Skeletal muscle tissue (tissue), 4 donors: Measurements from ENCODE around the gene MYBPC2. TPM values are rescaled to one million over a fixed set of nuclear protein-coding genes. Genes with fewer than 3 reads are reported as not detected.
"Not testable (repeated sequence)": the region's sequence is repeated elsewhere in the genome, so short reads cannot be mapped to it uniquely, and the experiment has no call there.

Experiments
- H3K27ac ChIP-seq: one replicate; pipeline ENCODE4 v1.7.0; 2013; ENCODE audit warnings: mild to moderate bottlenecking, low read depth, low read length, inconsistent platforms
- H3K27me3 ChIP-seq, 3 donors: one replicate each; pipeline ENCODE4 v1.7.0; 2013; ENCODE audit warnings: low read length in 3 of 3; ENCODE audit not compliant: control insufficient read depth in 3 of 3, insufficient read depth in 3 of 3
- H3K36me3 ChIP-seq, 3 donors: one replicate each; pipeline ENCODE4 v1.7.0; 2013; ENCODE audit warnings: low read length in 3 of 3; ENCODE audit not compliant: control insufficient read depth in 3 of 3, insufficient read depth in 3 of 3
- H3K4me1 ChIP-seq, 3 donors: one replicate each; pipeline ENCODE4 v1.7.0; 2013; ENCODE audit warnings: low read length in 3 of 3, mild to moderate bottlenecking in 3 of 3; ENCODE audit not compliant: control insufficient read depth in 3 of 3, insufficient read depth in 3 of 3
- H3K4me3 ChIP-seq, 3 donors: one replicate each; pipeline ENCODE4 v1.7.0; 2013; ENCODE audit warnings: low read length in 3 of 3
- H3K9ac ChIP-seq, 3 donors: one replicate each; pipeline ENCODE4 v1.7.0; 2013; ENCODE audit warnings: low read length in 3 of 3, mild to moderate bottlenecking in 3 of 3, moderate library complexity in 2 of 3, low read depth in 1 of 3
- H3K9me3 ChIP-seq, 3 donors: one replicate each; pipeline ENCODE4 v1.7.0; 2013; ENCODE audit warnings: low read length in 3 of 3; ENCODE audit not compliant: control insufficient read depth in 3 of 3
- total RNA-seq: library from RNA; depleted of rRNA; stranded (reverse); fragments of >200 nt; gene quantifications from one replicate; pipeline ENCODE4 v1.2.3, GENCODE V29; 2014
- donor health status: Osteomylitis.

MYBPC2 gene
- total RNA-seq, 1 donor from 2014 or later, result 119 TPM

DNA sequence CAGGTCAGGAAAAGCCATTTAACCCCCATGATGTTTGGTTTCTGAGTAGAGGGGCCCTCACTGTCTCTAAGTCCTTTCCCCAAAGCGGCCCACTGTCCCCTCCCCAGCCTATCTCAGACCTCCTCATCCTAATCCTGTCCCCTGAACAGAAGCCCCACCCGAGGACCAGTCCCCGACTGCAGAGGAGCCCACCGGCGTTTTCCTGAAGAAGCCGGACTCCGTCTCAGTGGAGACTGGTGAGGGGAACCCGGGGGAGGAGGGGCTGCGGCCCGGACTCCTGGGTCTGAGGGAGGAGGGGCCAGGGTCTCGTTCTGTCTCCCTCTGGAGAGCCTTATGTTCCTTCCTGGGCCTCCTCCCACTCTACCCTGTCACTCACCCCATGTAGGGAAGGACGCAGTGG lies 2.9 kb downstream of the MYBPC2 start:
- H3K9me3 ChIP-seq, result no peaks in the 10 kb centered on the region
- H3K4me1 ChIP-seq, result peaks cover 17 to 39% (median 30%) of the 10 kb centered on the region in 3 donors
- H3K27ac ChIP-seq, result peak overlapping the region; percentile 58
- peaks cover 2 to 35% (median 27%) of the 10 kb centered on the region in 3 donors for H3K36me3 ChIP-seq
- peak overlapping the region; percentile 43 to 62 (median 53) for H3K9ac ChIP-seq
- peaks cover 4 to 24% (median 5%) of the 10 kb centered on the region in 3 donors for H3K27me3 ChIP-seq
- peak overlapping the region in 2 of 3 donors; percentile 13 to 58 for H3K4me3 ChIP-seq

DNA sequence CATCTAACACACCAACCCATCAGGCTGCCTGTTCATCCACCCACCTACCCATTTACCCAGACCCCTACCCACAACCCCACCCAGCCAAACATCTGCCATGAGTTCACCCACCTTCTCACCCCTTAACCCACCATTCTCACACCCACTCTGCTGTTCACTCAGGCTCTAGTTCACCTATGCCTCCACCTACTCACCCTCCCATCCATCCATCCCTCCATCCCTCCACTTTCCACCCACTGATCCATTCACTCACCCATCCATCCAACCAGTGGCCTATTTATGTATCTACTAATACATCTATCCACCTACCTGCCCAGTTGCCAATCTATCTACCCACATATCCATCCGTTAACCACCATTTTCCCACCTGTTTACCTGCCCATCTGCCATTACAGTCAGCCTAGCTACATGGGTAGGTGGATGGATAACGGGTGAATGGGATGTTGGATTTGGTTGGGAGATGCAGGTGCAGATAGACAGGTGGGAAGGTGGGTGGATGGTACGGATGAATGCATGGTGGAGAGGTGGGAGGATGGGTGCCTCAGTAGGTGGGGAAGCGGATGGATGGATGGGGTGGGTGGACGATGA lies 5.3 kb downstream of the MYBPC2 start:
- Histone ChIP-seq H3K36me3 (peaks cover 3 to 47% (median 32%) of the 10 kb centered on the region in 3 donors), H3K27ac (no peak overlapping the region), H3K27me3 (peaks cover under 1 to 11% (median 4%) of the 10 kb centered on the region in 3 donors), H3K4me1 (peaks cover 5 to 27% (median 14%) of the 10 kb centered on the region in 3 donors), H3K4me3 (no peak overlapping the region), H3K9me3 (no peaks in the 10 kb centered on the region), H3K9ac (no peak overlapping the region)

DNA sequence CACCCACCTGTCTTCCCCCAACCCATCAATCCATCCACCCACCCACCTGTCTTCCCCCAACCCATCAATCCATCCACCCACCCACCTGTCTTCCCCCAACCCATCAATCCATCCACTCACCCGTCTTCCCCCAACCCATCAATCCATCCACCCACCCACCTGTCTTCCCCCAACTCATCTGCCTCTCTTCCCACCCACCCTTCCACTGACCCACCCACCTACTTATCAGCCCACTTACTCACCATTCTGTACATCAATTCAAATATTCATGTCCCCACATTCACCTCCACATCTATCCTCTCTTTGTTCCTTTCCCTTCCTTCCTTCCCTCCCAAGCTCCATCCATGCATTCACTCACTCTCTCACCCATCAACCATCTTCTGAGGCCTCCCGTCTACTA lies 6.4 kb downstream of the MYBPC2 start:
- peaks cover 5 to 56% (median 42%) of the 10 kb centered on the region in 3 donors for H3K36me3 ChIP-seq
- H3K4me1 ChIP-seq, result peaks cover 5 to 26% (median 14%) of the 10 kb centered on the region in 3 donors
- not testable (repeated sequence) for H3K9ac ChIP-seq, H3K4me3 ChIP-seq, H3K9me3 ChIP-seq, H3K27ac ChIP-seq, H3K27me3 ChIP-seq

DNA sequence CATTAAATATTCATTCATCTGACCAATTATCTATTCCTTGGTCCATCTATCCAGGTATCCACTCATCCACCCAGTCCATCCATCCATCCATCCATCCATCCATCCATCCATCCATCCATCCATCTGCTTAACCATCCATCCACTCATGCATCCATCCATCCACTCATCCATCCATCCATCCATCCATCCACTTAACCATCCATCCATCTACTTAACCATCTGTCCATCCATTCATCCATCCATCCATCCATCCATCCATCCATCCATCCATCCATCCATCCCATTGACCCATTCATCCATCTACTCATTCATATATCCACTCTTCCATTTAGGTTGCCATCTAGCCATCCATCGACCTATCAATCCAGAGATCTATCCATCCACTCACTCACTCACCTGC lies 11.4 kb downstream of the MYBPC2 start:
- H3K9me3 ChIP-seq, result peaks cover 0 to 3% (median 2%) of the 10 kb centered on the region in 3 donors
- H3K9ac ChIP-seq, result no peak overlapping the region
- no peaks in the 10 kb centered on the region for H3K27me3 ChIP-seq
- H3K36me3 ChIP-seq, result peaks cover 8 to 48% (median 37%) of the 10 kb centered on the region in 3 donors
- peaks cover 0 to 7% (median 3%) of the 10 kb centered on the region in 3 donors for H3K4me1 ChIP-seq
- H3K27ac ChIP-seq, result no peak overlapping the region
- no peak overlapping the region for H3K4me3 ChIP-seq

DNA sequence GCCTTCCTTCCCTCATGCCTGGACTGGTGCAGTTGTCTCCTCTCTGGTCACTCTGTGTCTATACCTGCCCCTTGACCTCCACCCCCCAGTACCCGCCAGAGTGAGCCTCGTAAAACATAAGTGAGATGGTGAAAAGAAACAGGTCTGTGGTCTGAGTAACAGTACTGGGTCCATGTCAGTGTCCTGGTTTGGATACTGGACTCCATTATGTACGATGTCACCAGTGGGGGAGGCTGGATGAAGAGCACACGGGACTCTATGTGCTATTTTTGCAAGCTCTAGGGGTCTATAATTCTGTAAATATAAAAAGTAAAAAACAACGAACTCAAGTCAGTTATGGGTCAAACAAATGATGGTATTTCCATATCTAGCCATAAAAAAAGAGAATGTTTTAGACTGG lies 14.4 kb downstream of the MYBPC2 start:
- H3K4me1 ChIP-seq, result peaks cover 0 to 10% (median 0%) of the 10 kb centered on the region in 3 donors
- no peak overlapping the region for H3K27ac ChIP-seq
- H3K9ac ChIP-seq, result no peak overlapping the region
- no peak overlapping the region for H3K4me3 ChIP-seq
- peaks cover 16 to 60% (median 40%) of the 10 kb centered on the region in 3 donors for H3K36me3 ChIP-seq
- H3K27me3 ChIP-seq, result peaks cover 3 to 7% (median 6%) of the 10 kb centered on the region in 3 donors
- H3K9me3 ChIP-seq, result peaks cover 0 to 3% (median 2%) of the 10 kb centered on the region in 3 donors

DNA sequence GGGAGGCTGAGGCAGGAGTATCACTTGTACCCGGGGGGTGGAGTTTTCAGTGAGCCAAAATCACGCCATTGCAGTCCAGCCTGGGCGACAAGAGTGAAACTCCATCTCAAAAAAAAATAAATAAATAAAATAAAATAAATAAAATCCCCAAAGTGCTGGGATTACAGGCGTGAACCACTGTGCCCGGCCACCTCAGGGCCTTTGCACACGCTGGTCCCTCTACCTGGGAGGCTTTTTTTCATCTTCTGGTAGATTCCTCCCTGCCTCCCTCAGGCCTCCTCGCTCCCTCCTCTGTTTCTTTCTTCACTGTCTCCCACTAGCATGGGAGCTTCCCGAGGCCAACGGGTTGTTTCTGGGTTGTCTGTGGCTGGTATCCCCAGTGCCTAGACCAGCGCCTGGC lies 15.1 kb downstream of the MYBPC2 start:
- Histone ChIP-seq H3K4me1 (peaks cover 0 to 10% (median 0%) of the 10 kb centered on the region in 3 donors), H3K9me3 (peaks cover 0 to 3% (median 2%) of the 10 kb centered on the region in 3 donors), H3K27ac (no peak overlapping the region), H3K9ac (no peak overlapping the region), H3K36me3 (peaks cover 16 to 62% (median 39%) of the 10 kb centered on the region in 3 donors), H3K4me3 (no peak overlapping the region), H3K27me3 (peaks cover 3 to 7% (median 6%) of the 10 kb centered on the region in 3 donors)

DNA sequence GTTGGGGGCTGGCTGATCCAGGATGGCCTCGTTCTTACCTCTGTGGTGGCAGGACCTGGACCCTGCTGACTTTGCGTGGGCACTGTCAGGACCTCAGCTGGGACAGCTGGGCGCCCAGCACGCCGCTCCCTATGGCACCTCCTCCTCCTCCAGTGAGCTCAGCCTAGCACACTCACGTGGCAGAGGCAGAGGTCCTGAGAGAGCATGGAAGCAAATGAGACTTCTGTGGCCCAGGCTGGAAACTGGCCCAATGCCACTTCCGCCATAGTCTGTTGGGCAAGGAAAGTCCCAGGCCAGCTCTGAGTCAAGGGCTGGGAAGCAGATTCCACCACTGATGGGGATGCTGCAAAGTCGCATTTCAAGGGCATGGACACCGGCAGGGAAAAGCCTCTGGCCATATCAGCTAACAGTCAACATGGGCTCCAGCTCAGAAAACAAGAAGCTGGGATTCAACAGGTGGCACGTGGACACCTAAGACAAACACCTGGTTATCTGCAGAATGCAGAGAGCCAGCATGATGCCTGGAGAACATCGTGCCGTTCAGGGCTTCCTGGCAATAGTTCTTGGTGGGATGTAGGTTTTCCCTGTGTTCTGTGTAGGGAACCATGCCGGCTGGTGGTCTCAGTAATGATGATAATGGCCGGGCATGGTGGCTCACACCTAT lies 16.7 kb downstream of the MYBPC2 start:
- peaks cover 0 to 3% (median 2%) of the 10 kb centered on the region in 3 donors for H3K9me3 ChIP-seq
- peak overlapping the region; percentile 40 for H3K27ac ChIP-seq
- H3K4me3 ChIP-seq, result no peak overlapping the region

DNA sequence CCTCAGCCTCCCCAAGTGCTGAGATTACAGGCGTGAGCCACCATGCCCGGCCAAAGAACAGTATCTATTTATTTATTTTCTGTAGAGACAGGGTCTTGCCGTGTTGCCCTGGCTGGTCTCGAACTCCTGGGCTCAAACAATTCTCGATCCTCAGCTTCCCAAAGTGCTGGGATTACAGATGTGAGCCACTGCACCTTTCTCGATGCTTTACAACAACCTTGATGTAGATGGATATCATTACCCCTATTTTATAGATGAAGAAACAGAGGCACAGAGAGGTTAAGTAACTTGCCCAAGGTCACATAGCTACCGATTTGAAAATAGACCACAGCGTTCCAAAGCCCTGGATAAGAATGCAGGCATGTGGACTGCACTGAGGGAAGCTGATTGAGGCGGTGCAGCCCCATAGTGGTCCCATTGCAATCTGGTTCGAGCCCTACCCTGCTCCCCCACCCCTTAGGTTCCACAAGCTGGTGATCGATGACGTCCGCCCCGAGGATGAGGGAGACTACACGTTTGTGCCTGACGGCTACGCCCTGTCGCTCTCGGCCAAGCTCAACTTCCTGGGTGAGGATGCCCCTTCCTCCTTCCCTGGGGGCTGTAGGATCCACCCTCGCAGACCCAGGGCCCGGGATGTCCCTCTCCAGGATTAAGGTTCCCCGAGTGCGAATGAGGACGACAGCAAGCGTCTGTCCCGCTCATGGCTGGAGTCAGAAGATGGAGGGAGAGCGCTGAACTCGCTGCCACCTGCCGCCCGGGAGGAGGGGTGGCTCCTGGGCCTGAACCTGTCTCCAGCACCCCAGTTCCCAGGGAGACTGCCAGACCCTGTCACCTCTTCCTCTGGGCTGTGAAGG lies 17.9 kb downstream of the MYBPC2 start:
- Histone ChIP-seq H3K4me3 (no peak overlapping the region), H3K9ac (no peak overlapping the region), H3K27ac (no peak overlapping the region), H3K27me3 (peaks cover 3 to 13% (median 7%) of the 10 kb centered on the region in 3 donors), H3K36me3 (peaks cover 15 to 68% (median 43%) of the 10 kb centered on the region in 3 donors), H3K9me3 (peaks cover 0 to 3% (median 2%) of the 10 kb centered on the region in 3 donors), H3K4me1 (peaks cover 0 to 10% (median 0%) of the 10 kb centered on the region in 3 donors)

More for the DNA sequence above, 16.7 kb downstream of the MYBPC2 start:
- peaks cover 0 to 10% (median 0%) of the 10 kb centered on the region in 3 donors for H3K4me1 ChIP-seq
- peaks cover 15 to 61% (median 35%) of the 10 kb centered on the region in 3 donors for H3K36me3 ChIP-seq
- H3K9ac ChIP-seq, result no peak overlapping the region
- peaks cover 3 to 7% (median 6%) of the 10 kb centered on the region in 3 donors for H3K27me3 ChIP-seq

DNA sequence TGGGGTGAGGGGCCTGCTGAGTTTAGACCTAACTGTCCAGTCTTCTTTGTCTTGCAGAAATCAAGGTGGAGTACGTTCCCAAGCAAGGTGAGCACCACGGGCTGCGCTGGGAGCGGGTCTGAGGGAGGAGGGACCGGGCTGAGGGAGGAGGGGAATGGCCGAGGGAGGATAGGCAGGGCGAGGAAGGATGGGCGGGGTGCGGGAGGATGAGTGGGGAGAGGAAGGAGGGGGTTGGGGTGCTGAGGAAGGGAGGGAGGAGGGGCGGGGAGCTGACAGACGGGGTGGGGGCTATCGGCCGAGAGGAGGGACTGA lies 18.5 kb downstream of the MYBPC2 start:
- Histone ChIP-seq H3K27me3 (peaks cover 3 to 14% (median 7%) of the 10 kb centered on the region in 3 donors), H3K4me1 (peaks cover 0 to 10% (median 2%) of the 10 kb centered on the region in 3 donors), H3K4me3 (no peak overlapping the region), H3K36me3 (peaks cover 13 to 68% (median 43%) of the 10 kb centered on the region in 3 donors), H3K9ac (no peak overlapping the region), H3K9me3 (peaks cover 0 to 3% (median 2%) of the 10 kb centered on the region in 3 donors), H3K27ac (no peak overlapping the region)
